GM03348 (cell line): Measurements from ENCODE around the gene PTPRF.
"Not testable (repeated sequence)": the region's sequence is repeated elsewhere in the genome, so short reads cannot be mapped to it uniquely, and the experiment has no call there.

ENCODE experiments used
- DNase-seq: peaks from one replicate; pipeline ENCODE4 v3.0.0; 2012; ENCODE audit warnings: low spot score

The PTPRF gene

DNA sequence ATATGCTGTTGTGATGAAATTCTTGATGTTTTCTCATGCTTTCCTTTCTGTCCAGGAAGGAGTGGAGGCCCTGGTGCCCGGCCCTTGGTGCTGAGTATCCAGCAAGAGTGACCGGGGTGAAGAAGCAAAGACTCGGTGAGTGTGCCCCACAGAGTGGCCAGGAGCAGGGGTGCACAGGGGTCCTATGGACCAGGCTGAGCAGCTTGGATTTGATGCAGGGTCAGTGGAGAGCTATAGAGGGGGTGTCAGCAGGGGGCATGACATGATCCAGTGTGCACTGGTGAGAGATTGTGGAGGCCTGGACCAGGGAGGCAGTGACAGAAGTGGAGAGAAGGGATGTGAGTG, 7.4 kb downstream of the PTPRF start:
- DNase-seq = no peak

DNA sequence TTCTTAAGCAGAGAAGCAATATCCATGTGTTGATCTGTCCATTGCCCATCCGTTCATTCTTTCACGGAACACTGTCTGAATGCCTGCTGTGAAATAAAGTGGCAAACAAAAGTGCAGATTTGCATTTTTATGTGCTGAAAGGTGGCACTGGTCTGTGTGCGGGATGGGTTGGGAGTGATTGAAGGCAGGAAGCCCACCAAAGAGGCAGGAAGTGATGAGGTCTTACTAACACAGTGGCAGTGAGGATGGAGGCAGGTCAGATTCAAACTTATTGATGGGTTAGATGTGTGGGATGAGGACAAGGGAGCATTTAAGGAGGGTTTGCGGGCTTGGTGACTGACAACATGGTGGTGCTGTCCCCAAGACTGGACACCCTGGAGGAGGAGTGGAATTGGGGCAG, 8.3 kb downstream of the PTPRF start:
- no peak for DNase-seq

DNA sequence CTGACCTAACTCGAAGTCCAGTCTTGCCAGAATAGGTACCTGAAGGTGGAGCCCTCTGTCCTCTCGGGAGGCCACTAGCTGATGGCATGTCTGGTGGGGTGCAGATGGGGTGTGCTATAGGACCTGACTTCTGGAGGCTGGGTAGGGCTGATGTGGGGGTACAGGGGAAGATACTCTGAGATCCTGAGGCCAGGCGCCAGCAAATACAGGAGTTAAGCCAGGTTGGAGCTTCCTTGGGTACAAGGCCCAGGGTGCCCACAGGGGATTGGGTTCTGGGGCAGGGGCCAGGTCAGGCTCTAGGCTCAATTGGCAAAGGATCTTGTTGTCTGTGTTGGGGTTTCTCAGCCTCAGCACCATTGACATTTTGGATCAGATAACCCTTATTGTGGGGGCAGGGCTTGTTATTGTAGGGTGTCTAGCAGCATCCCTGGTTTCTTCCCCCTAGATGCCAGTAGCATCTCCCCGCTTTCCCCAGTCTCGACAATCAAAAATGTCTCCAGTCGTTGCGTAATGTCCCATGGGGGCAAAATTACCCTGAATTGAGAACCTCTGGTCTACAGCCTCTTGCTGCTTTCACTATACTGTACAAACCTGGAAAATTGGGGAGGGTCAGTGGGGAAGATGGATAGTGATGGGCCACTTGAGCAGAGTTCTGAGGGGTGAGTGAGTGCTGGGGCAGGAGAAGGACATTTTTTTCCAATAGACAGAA, 9.2 kb downstream of the PTPRF start:
- no peak for DNase-seq

DNA sequence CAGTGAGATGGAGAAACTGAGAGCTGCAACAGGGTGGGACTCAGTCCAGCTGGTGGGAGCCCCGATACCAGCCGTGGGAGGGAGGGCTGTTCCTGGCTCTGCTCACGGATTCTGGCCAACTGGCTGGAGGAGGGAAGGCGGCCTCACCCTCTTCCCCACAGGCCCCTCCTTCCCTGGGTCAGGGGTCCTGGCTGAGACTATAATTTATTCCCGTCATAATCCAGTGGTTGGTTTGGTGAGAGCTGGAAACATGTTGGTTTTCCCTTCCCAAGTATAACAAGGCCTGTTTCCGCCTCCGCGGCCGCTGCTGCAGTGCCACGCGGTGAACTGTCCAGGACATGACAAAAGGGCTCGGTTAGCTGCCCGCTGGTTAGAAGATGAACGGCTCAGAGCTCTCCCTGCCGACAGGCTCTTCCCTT, 10.0 kb downstream of the PTPRF start:
- DNase-seq = peak; percentile 61

DNA sequence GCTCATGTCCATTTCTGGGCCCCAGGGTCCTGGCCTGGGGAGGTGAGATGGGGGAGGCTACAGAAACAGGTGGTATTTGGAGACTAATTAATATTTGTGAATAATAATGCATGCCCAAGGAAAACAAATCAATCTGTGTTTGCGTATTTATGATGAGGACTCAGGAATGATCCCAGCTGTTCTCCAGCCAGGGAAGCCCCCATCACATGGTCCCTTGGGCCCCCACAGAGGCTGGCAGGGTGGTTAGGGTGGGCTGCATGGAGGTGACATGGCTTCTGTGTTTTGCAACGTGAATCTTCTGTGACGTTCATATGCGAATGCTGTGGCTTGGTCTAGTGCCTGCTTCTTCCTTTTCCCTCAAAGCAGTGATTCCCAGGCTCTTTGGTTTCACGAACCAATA, 10.5 kb downstream of the PTPRF start:
- DNase-seq = no peak

DNA sequence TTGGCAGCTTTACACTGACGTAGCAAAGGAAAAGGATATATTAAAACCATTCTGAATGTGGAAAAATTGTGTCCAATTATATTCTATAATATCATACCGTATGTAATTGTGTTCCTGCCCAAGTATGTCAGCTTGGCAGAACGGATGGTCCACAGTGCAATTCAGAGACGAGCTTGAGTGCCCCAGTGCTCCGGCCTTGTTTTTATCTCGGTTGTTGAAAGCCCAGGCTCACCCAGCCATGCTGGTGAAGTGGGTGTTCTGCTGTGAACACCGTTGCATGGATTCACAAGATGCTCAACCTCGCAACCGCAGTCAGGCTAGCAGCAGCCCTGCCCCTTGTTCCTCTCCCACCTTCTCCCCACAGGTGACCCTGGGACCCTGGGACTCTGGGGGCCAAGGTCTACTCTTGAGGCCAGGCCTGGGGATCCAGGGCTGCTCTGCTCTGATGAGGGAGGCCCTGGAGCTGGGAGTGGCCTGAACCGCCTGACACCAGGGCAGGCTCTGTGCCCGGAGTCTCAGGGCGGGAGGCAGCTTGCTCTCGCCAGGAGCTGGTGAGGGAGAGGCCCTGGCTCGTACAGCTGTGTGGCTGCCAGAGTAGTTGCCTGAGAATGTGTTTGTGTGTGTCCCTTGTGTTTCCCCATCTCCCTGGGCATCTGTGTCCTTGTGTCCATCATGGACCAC, 11.2 kb downstream of the PTPRF start:
- DNase-seq = peak; percentile 60

DNA sequence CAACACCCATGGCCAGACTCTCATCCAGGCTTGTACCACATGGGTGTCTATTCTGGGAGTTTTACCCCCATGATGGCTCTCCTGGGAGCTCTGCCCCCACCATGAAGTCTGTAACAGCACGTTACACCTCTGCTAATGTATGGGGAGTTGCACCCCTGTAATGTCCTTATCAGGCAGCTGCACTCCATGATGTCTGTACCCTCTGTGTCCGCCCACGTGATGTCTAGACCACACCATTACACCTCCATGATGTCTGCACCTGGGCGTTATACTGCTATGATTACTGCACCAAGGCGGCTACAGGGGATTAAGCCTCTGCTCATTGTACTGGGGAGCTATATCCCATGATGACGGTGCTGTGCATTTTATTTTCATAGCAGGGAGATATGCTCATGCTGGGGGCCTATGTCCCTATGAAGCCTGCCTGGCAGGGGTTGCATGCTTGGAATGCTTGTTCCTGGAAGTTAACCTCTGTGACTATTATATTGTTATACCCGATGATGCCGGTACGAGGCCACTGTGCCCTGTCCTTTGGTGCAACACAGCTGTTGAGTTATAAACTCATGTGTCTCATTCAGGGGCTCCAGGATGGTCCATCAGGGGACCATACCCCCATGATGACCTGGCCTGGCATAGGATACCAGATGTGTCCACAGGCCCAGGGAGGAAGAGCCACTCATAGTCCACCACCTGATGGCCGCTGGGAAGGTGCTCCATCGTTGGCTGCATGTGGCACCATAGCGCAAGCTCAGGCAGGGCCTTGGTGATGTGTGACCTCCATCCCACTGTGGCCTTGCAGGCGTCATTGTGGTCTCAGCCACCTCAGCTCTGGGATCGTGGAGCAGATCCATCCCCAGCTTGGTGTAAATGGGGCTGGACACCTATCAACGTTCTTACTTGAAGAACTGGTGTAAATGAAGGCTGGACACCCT, 12.1 kb downstream of the PTPRF start:
- DNase-seq = no peak

DNA sequence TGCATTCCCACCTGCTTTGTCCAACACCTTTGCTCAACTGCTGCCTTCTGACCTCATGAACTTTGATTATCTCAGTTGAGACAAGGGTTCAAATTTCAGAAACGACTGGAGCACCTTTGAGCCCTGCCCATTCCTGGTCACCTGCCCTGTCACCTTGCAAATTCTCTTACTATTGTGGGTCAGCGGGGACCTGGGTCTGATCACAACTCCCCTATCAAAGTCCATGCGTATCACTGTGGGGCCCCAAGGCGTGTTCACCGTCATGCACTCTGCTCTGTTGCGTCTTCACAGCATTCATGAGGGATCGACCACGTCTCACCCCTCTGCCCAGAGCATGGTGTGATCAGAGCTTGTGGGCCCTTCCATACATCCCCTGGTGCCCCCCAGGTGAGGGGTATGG, 12.9 kb downstream of the PTPRF start:
- DNase-seq = no peak

DNA sequence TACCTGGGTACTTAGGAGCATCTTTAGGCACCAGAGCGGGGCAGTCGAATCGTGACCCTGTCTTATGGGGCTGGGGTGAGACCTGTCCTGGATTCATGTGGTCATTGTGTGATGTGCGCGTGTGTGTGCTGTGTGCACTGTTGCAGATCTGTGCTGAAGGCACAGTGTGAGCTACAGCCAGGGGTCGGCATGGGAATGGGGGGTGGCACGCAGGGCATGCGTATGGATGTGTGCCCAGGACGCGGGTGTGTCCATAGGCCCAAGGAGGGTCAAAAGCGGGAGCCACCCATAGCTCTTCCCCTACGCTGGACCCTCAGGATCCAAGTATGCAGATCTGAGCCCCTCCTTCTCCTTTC, 14.6 kb downstream of the PTPRF start:
- no peak for DNase-seq

DNA sequence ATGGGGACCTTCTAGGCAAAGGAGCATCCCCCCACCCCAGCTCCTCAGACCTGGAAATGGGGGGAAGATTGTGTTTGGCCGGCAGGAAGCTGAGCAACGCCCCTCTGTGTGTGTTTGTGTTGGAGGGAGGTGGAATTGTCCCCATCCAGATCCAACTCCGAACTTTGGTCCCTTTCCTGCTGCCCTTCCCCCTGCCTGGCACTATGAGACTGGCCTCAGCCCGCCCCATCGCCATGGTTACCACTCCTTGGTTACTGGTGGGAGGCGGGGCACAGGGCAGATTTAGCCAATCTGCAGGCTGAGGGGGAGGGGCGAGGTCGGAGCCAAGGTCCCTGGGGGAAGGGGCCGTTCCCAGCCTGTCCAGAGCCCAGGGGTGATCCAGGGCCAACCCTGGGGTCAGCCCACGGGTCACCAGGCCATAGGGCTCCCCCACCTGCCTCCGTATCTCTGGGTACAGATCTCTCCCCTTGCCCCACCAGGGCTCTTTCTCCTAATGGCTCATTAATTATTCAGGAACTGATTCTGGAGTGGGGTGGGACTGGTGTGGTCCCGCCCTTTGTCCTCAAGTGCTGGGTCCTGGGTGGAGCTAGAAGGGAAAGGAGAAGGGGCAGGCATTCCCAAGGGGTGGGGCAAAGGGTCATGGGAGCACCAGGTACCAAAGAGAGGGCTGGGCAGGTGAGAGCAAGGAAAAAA, 15.2 kb downstream of the PTPRF start:
- DNase-seq = no peak

DNA sequence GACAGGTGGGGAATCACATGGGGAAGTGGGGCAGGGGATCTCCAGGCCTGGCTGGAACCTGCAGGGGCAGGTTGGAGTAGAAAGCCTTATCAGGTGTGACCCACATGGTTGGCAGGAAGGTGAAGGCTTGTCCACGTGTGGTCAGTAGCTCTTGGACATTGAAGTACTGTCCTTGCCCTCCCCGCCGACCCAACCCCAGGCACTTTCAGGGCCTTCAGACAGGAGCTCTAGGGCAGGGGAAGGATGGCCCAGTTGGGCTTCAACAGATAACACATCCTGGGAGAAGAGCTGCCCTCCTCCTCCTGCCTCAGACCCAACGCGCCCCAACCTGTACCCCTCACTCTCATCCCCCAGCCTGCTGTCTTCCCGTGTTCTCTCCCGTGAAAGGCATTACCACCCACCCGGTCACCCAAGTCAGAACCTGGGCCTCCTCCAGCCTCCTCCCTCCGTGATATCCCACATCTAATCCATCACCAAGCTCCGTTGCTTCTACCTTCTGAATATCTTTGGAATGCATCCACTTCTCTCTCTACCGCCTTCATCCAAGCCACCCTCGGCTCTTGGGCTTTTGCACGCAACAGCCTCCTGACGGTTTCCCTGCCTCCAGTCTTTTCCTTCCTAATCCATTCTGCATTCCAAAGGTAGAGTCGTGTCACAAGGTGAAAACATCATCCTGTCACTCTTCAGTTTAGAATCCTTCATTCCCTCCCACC, 15.9 kb downstream of the PTPRF start:
- no peak for DNase-seq

DNA sequence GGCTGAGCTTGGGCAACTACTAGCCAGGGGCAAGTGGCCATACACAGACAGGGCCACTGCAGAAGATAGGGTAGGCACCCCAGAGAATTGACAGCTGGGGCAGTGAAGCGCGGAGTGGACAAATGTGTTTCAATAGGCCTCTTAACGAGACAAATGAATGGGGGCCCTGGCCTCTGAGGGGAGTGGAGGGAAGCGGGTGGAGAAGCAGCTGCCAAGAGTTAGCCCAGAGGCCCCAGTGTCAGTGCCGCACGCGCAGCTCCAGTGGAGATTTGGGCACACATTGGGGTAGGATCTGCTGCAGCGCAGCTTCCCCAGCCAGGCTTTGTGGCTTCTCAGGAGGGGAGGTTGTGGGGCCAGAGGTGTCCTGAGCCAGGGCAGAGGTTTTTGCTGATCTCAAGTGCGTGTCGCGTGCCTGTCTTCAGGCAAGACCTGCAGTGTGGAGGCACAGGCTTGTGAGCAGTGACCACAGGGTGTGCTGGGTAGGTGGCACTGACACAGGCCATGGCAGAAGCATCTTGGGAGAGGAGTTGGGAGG, 16.9 kb downstream of the PTPRF start:
- no peak for DNase-seq

DNA sequence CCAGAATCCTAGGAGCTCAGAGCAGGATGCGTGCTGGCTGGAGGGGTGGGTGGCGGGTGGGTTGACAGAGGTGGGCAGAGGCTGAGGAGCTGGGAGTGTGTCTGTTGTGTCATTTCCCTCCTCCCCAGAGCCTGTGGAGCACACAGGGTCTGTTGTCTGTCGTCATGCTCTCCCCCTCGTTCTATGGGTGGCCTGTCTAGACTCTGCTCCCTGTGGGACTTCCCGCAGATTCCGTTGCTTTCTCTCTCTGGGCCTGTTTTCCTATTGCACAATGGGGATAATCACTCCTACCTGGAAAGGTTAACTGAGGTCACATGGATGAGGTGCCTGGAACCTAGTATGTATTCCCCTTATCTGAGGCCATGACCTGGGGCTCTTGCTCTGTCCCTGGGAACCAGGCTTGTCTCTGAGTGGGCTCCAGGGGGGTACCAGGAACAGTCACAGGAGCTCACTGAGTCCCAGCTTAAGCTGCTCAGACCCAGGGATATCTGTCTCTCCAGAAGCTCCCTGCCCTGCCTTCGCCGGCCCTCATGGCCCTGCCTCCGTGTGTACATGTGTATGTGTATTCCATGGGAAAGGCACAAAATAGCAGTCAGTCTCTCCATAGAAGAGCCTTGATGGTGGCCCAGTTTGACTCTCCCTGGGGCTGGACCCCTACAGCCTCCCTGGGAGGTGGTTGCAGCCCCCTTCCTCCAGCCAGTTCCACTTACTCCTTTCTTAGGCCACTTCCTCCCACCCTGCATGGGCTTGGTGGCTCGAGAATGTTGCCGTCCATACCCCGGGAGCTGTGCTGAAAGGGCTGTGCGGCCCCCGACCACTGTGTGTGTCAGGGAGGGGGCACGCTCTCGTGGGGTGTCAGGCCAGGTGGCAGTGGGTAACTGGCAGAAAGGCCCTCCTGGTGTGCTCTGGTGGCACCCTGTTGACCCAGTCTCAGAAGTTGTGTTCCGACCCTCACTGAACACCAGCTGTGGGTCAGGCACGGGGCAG, 17.9 kb downstream of the PTPRF start:
- DNase-seq = no peak

DNA sequence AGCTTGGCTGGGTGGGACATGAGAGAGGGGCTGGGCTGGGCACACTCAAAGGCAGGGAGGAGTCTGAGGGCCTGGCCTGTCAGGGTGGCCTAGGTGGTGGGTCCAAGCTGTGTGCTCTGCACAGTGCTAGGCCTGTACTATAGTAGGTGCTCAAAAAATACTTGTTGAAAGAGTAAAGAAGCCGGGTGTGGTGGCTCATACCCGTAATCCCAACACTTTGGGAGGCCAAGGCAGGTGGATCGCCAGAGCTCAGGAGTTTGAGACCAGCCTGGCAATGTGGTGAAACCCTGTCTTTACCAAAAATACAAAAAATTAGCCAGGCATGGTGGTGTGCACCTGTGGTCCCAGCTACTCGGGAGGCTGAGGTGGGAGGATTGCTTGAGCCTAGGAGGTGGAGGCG, 18.7 kb downstream of the PTPRF start:
- DNase-seq = not testable (repeated sequence)

DNA sequence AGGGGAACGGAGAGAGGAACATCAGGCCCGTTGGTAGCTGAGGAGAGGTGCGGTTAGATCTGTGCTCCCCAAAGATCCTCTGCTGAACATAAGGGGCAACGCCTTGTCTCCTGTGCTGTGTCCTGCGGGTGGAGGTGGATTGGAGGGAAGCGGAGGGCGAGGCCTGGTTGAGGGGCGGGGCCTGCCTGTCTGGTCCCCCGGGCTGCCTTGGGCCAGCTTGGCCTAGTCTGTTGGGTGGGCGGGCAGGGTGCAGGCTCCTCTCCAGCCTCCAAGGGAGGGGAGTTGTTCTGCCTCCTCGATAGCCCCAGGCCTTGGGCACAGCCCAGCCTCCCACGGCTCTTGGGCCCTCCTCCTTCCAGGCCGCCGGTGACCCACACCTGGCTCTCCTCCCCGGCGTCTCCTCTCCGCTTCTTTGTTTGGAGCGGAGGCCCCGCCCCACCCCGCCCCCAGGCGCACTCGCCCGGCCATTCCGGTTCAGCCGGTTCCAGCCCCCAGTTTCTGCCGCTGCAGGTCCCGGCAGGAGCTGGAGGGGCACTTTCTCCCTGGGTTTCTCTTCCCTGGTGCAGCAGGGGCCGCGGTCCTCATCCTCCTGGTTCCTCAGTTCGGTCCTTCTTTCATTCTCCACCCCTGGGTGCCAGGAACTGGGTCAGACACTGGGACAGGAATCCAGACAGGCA, 19.4 kb downstream of the PTPRF start:
- DNase-seq = peak; percentile 39

DNA sequence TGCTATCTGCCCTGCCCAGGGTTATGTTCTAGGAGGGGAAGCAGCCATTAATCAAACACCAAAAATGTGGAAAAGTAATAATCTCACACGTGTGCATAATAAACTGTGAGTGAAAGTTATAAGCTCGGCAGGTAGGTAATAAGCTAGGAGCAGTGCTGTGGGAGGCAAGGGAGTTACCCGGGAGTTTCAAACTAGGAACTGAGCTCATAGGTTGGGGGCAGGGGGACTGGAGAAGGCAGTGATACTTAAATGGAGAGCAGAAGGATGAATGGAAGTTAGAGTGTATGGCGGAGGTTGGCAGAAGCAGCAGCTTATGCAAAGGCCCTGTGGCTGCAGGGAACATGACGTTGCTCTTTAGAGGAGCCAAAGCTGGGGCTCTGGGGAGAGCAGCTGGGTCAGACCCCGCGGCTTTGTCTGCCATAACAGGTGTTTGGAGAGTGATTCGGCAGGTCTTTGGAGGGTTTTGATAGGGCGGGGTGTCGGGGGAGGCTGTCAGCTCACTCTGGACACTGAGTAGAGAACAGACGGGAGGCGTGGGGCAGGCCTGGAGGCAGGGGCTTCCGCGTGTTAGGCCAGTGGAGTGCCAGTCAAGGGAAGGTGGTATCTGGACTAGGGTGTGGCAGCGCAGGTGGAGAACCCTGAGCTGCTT, 20.0 kb downstream of the PTPRF start:
- DNase-seq = no peak

DNA sequence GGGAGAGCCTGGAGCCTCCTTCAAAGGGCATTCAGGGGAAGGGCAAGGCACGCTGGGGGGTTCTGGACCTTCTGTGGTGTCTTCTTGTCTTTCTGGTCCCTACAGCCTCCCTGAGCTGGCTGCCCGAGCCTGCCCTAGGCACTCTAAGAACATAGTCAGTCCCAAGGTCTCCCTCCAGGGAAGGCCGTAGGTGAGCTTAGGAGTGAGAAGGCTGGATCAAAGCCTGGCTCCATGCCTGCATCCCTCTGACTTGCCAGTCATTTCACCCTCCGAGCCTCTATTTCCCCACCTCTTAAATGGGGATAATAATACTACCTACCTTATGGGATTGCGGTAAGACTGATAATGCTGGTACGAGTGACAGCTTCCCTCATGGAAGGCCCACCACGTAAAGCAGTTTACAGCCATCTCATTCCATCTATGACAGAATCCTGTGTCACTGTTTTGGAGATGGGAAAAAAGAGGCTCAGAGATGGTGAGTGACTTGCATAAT, 20.8 kb downstream of the PTPRF start:
- DNase-seq = no peak

DNA sequence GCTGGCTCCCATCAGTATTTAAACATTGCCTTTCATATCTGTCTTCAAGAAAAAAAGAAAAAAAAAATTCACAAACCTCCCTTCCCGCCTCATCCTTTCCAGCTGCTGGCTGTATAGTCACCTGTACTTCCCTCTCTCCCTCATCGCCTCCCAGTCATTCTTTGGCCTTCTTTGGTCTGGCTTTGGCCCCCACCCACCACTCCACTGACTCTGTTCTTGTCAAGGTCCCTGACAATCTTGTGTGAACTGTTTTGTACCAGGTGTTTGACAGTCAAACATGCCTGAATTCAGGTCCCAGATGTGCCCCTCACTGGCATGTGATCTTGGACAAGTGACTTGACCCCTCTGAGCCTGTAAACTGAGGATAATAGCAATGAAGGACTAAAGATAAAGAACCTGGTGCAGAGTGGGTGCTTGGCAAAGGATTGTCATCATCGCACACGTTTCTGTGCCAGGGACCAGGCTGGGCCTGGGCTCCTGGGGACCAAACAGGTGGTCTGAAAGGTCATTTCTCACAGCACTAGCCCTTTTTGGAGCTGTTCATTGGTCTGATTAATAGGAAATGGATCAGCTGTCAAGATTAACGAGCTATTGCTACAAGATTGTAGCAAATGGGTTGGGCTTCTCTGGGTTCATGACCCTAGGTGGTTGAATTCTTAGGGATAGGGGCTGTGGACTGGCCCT, 21.5 kb downstream of the PTPRF start:
- DNase-seq = no peak
